HepG2 (cell line): ENCODE results near the gene MUL1. TPM values are rescaled to one million over a fixed set of nuclear protein-coding genes. Genes with fewer than 3 reads are reported as not detected.

ENCODE experiments used
- CBX5 ChIP-seq: sonication (generic); formaldehyde crosslinking; IDR thresholded peaks from 2 replicates; pipeline ENCODE4 v1.4.0; 2020; ENCODE audit warnings: missing genetic modification reagents, borderline replicate concordance
- ESRRA ChIP-seq: sonication (generic); formaldehyde crosslinking; IDR thresholded peaks from 2 replicates; pipeline ENCODE4 v1.5.1; 2020; ENCODE audit warnings: mild to moderate bottlenecking, low read depth, missing genetic modification reagents
- GATAD2A ChIP-seq: IDR thresholded peaks from 2 replicates; pipeline ENCODE4 v1.6.1; 2016
- LCORL ChIP-seq, 2 experiments: fragments of 450-650 bp in 1 of 2; sonication (generic) in 1 of 2; formaldehyde crosslinking in 1 of 2; IDR thresholded peaks; 2 replicates each; pipeline versions ENCODE4 v1.5.0 to v1.6.1; 2017 to 2020; ENCODE audit warnings: antibody characterized with exemption in 1 of 2, missing genetic modification reagents in 1 of 2
- MEIS1 ChIP-seq: sonication (generic); formaldehyde crosslinking; IDR thresholded peaks from 2 replicates; pipeline ENCODE4 v1.9.0; 2021; ENCODE audit warnings: mild to moderate bottlenecking, missing genetic modification reagents, moderate library complexity, borderline replicate concordance
- NCOA2 ChIP-seq: sonication (generic); formaldehyde crosslinking; IDR thresholded peaks from 2 replicates; pipeline ENCODE4 v1.8.0; 2022; ENCODE audit warnings: inconsistent platforms
- POLR2AphosphoS5 ChIP-seq: IDR thresholded peaks from 2 replicates; pipeline ENCODE4 v1.6.1; 2012; ENCODE audit warnings: low read depth, low read length
- PPARG ChIP-seq: conservative IDR thresholded peaks from 2 replicates; pipeline ENCODE4 v1.6.1; 2016; ENCODE audit warnings: missing biosample characterization, missing genetic modification reagents
- RBFOX2 ChIP-seq: fragments of 200-400 bp; formaldehyde crosslinking; IDR thresholded peaks from 2 replicates; pipeline ENCODE4 v1.6.1; 2017; ENCODE audit warnings: low read depth, mild to moderate bottlenecking, low read length
- RNF2 ChIP-seq: fragments of 450-650 bp; conservative IDR thresholded peaks from 2 replicates; pipeline ENCODE4 v1.6.1; 2016; ENCODE audit warnings: low read depth
- SALL2 ChIP-seq: sonication (generic); formaldehyde crosslinking; IDR thresholded peaks from 2 replicates; pipeline ENCODE4 v1.8.1; 2023; ENCODE audit warnings: mild to moderate bottlenecking, missing genetic modification reagents, inconsistent platforms
- ZBTB8A ChIP-seq: sonication (generic); formaldehyde crosslinking; IDR thresholded peaks from 2 replicates; pipeline ENCODE4 v1.4.0; 2020; ENCODE audit warnings: mild to moderate bottlenecking, low read depth, missing genetic modification reagents, borderline replicate concordance
- ZFP36L2 ChIP-seq: sonication (generic); formaldehyde crosslinking; IDR thresholded peaks from 2 replicates; pipeline ENCODE4 v1.4.0; 2020; ENCODE audit warnings: missing genetic modification reagents
- ZNF329 ChIP-seq: sonication (generic); formaldehyde crosslinking; IDR thresholded peaks from 2 replicates; pipeline ENCODE4 v1.9.0; 2021; ENCODE audit warnings: low read depth, mild to moderate bottlenecking, missing genetic modification reagents
- ZNF430 ChIP-seq: sonication (generic); formaldehyde crosslinking; IDR thresholded peaks from 2 replicates; pipeline ENCODE4 v1.9.0; 2021; ENCODE audit warnings: mild to moderate bottlenecking, missing genetic modification reagents
- ZNF460 ChIP-seq: sonication (generic); formaldehyde crosslinking; IDR thresholded peaks from 2 replicates; pipeline ENCODE4 v1.5.1; 2020; ENCODE audit warnings: missing genetic modification reagents, mild to moderate bottlenecking, borderline replicate concordance
- ZNF749 ChIP-seq: sonication (generic); formaldehyde crosslinking; IDR thresholded peaks from 2 replicates; pipeline ENCODE4 v1.8.0; 2022; ENCODE audit warnings: mild to moderate bottlenecking, missing genetic modification reagents, moderate library complexity, borderline replicate concordance
- ZSCAN12 ChIP-seq: sonication (generic); formaldehyde crosslinking; IDR thresholded peaks from 2 replicates; pipeline ENCODE4 v1.9.0; 2021; ENCODE audit warnings: mild to moderate bottlenecking, missing genetic modification reagents
- ZSCAN9 ChIP-seq: IDR thresholded peaks from 2 replicates; pipeline ENCODE4 v1.6.1; 2016; ENCODE audit warnings: borderline replicate concordance
- polyA plus RNA-seq, 8 experiments: library from polyadenylated mRNA; depleted of rRNA in 3 of 8; stranded (reverse) in 7 of 8; unstranded in 1 of 8; fragments of >200 nt; fragmentation: Illumina TruSeq in 4 of 8; extraction: Trizol in 4 of 8; gene quantifications; 2 replicates each; pipeline versions ENCODE4 v1.2.1 to v1.2.3, GENCODE V29; 2011 to 2016; ENCODE audit warnings: low read depth in 4 of 8, missing spikeins in 1 of 8, mixed read lengths in 1 of 8; ENCODE audit not compliant: insufficient read depth in 1 of 8
- total RNA-seq, 5 experiments: library from RNA; depleted of rRNA; stranded (reverse); fragments of >200 nt; fragmentation: Illumina TruSeq; extraction: Trizol; gene quantifications; 2 replicates each; pipeline ENCODE4 v1.2.3, GENCODE V29; 2016; ENCODE audit warnings: low read depth in 1 of 5
- TF ChIP-seq, protein P1 (sequence below): sonication (generic); formaldehyde crosslinking; IDR thresholded peaks from 2 replicates; pipeline ENCODE4 v1.8.0; 2022; ENCODE audit warnings: low read depth, missing genetic modification reagents
- TF ChIP-seq, protein P2 (sequence below): sonication (generic); formaldehyde crosslinking; IDR thresholded peaks from 2 replicates; pipeline ENCODE4 v1.8.1; 2023; ENCODE audit warnings: missing genetic modification reagents, inconsistent platforms, borderline replicate concordance
- TF ChIP-seq, protein P3 (sequence below): sonication (generic); formaldehyde crosslinking; IDR thresholded peaks from 2 replicates; pipeline ENCODE4 v1.4.0; 2020; ENCODE audit warnings: missing genetic modification reagents

MUL1 gene
- total and polyA plus RNA-seq, 2 of the 13 experiments (the other 11 are each of a cell fraction or from before 2014, with no cell fraction given), result 21.5 to 26.5 TPM

DNA sequence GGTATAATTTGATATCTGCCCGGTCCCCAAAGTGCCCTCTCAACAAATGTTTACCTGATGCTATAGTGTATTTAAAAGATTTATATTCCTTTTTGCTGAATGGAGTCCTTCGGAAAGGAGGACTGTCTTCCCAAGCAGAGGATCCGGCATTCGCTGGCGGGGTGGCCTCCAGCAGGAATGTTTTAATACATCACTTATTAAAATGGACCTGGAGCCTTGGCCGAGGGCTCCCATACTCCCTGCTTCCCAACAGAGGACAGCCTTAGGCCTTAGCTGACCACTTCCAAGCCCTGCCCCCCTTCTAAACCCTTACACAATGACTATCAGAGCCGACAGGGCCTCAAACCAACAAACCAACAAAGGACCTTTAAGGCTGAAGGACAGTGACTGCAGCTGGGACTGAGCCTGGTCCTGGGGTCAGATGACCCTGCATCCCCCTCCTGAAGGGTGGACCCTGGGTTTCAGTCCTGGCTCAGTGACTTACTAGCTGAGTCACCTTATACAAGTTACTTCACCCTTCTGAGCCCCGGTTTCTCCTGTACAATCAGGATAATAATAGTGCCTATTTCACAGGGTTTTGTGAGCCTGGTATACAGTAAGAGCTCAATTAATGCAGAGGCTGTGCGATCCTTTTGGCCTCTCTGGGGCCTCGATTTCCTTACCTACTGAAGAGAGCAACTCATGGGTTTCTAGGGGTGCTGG lies 27.6 kb downstream of the MUL1 start (continued):
- TF ChIP-seq, protein P1, sequence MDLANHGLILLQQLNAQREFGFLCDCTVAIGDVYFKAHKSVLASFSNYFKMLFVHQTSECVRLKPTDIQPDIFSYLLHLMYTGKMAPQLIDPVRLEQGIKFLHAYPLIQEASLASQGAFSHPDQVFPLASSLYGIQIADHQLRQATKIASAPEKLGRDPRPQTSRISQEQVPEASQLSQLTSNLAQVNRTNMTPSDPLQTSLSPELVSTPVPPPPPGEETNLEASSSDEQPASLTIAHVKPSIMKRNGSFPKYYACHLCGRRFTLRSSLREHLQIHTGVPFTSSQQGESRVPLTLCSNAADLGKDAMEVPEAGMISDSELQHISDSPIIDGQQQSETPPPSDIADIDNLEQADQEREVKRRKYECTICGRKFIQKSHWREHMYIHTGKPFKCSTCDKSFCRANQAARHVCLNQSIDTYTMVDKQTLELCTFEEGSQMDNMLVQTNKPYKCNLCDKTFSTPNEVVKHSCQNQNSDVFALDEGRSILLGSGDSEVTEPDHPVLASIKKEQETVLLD (CRISPR knock-in tag), result no peak
- no peak; the same call in 1 of the 2 replicates for TF ChIP-seq ZNF329
- TF ChIP-seq RNF2, result no peak
- TF ChIP-seq NCOA2 (CRISPR knock-in tag), result peak; percentile 97
- TF ChIP-seq SALL2, result peak; percentile 46; the same call in 1 of the 2 replicates
- no peak for TF ChIP-seq ZSCAN12 (CRISPR knock-in tag)
- TF ChIP-seq, protein P2, sequence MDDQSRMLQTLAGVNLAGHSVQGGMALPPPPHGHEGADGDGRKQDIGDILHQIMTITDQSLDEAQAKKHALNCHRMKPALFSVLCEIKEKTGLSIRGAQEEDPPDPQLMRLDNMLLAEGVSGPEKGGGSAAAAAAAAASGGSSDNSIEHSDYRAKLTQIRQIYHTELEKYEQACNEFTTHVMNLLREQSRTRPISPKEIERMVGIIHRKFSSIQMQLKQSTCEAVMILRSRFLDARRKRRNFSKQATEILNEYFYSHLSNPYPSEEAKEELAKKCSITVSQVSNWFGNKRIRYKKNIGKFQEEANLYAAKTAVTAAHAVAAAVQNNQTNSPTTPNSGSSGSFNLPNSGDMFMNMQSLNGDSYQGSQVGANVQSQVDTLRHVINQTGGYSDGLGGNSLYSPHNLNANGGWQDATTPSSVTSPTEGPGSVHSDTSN (CRISPR knock-in tag), result no peak
- 0 out of 2 replicates have a peak, but pooled peaks have one; percentile 45 for TF ChIP-seq MEIS1 (CRISPR knock-in tag)
- 0 out of 2 replicates have a peak, but pooled peaks have one; percentile 22 for TF ChIP-seq LCORL (IDR thresholded peaks at IDR 0.05)
- peak; percentile 59; the same call in 1 of the 2 replicates for TF ChIP-seq LCORL (CRISPR knock-in tag; IDR thresholded peaks at IDR 0.05)
- TF ChIP-seq POLR2AphosphoS5, result peak; percentile 70
- TF ChIP-seq CBX5 (CRISPR knock-in tag), result peak; percentile 84
- TF ChIP-seq ZSCAN9 (CRISPR knock-in tag), result peak; percentile 47; the same call in 1 of the 2 replicates
- TF ChIP-seq ZBTB8A (CRISPR knock-in tag), result no peak
- TF ChIP-seq ZFP36L2 (CRISPR knock-in tag), result no peak
- TF ChIP-seq ZNF430 (CRISPR knock-in tag), result no peak
- TF ChIP-seq RBFOX2, result peak; percentile 37; the same call in 1 of the 2 replicates
- peak; percentile 70 for TF ChIP-seq PPARG (CRISPR knock-in tag)
- TF ChIP-seq ZNF460 (CRISPR knock-in tag), result 0 out of 2 replicates have a peak, but pooled peaks have one; percentile 9
- TF ChIP-seq ZNF749 (CRISPR knock-in tag), result 0 out of 2 replicates have a peak, but pooled peaks have one; percentile 27
- TF ChIP-seq, protein P3, sequence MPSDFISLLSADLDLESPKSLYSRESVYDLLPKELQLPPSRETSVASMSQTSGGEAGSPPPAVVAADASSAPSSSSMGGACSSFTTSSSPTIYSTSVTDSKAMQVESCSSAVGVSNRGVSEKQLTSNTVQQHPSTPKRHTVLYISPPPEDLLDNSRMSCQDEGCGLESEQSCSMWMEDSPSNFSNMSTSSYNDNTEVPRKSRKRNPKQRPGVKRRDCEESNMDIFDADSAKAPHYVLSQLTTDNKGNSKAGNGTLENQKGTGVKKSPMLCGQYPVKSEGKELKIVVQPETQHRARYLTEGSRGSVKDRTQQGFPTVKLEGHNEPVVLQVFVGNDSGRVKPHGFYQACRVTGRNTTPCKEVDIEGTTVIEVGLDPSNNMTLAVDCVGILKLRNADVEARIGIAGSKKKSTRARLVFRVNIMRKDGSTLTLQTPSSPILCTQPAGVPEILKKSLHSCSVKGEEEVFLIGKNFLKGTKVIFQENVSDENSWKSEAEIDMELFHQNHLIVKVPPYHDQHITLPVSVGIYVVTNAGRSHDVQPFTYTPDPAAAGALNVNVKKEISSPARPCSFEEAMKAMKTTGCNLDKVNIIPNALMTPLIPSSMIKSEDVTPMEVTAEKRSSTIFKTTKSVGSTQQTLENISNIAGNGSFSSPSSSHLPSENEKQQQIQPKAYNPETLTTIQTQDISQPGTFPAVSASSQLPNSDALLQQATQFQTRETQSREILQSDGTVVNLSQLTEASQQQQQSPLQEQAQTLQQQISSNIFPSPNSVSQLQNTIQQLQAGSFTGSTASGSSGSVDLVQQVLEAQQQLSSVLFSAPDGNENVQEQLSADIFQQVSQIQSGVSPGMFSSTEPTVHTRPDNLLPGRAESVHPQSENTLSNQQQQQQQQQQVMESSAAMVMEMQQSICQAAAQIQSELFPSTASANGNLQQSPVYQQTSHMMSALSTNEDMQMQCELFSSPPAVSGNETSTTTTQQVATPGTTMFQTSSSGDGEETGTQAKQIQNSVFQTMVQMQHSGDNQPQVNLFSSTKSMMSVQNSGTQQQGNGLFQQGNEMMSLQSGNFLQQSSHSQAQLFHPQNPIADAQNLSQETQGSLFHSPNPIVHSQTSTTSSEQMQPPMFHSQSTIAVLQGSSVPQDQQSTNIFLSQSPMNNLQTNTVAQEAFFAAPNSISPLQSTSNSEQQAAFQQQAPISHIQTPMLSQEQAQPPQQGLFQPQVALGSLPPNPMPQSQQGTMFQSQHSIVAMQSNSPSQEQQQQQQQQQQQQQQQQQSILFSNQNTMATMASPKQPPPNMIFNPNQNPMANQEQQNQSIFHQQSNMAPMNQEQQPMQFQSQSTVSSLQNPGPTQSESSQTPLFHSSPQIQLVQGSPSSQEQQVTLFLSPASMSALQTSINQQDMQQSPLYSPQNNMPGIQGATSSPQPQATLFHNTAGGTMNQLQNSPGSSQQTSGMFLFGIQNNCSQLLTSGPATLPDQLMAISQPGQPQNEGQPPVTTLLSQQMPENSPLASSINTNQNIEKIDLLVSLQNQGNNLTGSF (CRISPR knock-in tag), result no peak
- peak; percentile 98 for TF ChIP-seq GATAD2A
- TF ChIP-seq ESRRA, result peak; percentile 84
